Measurements from ENCODE around the gene PALM. TPM values are rescaled to one million over a fixed set of nuclear protein-coding genes. Genes with fewer than 3 reads are reported as not detected.
A peak's percentile ranks its signal among the peaks of the same experiment; 100 is the strongest.

PALM gene
- total and polyA plus RNA-seq, 12 donors: 12.5 to 36.7 (median 18.7) TPM

DNA sequence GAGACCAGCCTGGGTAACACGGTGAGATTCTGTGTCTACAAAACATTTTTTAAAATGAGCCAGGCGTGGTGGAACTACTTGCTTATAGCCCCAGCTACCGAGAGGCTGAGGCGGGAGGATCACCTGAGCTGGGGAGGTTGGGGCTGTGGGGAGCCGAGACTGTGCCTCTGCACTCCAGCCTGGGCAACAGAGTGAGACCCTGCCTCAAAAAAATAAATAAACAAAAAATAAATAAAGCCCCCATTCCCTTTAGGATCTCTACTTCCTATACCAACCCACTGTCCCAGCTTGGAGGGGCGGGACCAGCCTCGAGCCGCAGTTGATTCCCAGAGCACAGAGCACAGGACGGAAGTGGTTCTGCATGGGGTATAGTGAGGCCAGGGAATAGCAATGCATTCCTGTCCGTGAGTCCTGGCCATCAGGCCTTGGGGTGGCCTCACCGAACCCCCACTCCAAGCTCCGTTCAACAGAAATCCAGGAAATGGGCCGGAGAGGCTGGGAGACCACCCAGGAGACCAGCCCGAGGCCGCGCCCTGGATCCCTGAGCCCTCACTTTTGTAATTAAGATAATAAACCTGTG is 83.7 kb downstream of the PALM start:
- Histone ChIP-seq H3K9me3 (no peaks in the 10 kb centered on the region), H3K4me1 (peaks cover 5 to 64% (median 54%) of the 10 kb centered on the region in 9 donors), H3K27ac (peak overlapping the region in 9 of 10 donors; percentile 56 to 88 (median 79)), H3K36me3 (no peaks in the 10 kb centered on the region), H3K27me3 (no peaks in the 10 kb centered on the region), H3K4me3 (no peak overlapping the region)
- no peak for TF ChIP-seq CTCF (IDR thresholded peaks at IDR 0.05)
- no peak for ATAC-seq
- intact Hi-C loops (cut with DNase I): loop anchor here in 1 of 10 donors (10.0 kb wide), 1 partner anchor 62 kb away; the partner anchor contains the start of genes CFD and ELANE
- peak in 1 of 2 donors; percentile 17 for DNase-seq
- 59 to 63% methylated on average over 16 of the region's 16 CpGs for WGBS, 2 donors

- WGBS, 2 donors: 93 to 94% methylated on average over 12 of the region's 12 CpGs
- ATAC-seq (no peak), DNase-seq (no peak)
- Histone ChIP-seq H3K27ac (no peak overlapping the region), H3K4me1 (peaks cover 5 to 56% (median 45%) of the 10 kb centered on the region in 9 donors), H3K27me3 (no peaks in the 10 kb centered on the region), H3K4me3 (no peak overlapping the region), H3K36me3 (peaks cover 0 to 7% (median 0%) of the 10 kb centered on the region in 9 donors), H3K9me3 (no peaks in the 10 kb centered on the region)
- intact Hi-C loops (cut with DNase I): loop anchor here in 1 of 10 donors (10.0 kb wide), 1 partner anchor 61 kb away; the partner anchor contains the start of genes CFD and ELANE
- TF ChIP-seq CTCF (IDR thresholded peaks at IDR 0.05): no peak
Observed at GRCh38 chr19:793806-794205, 85.1 kb downstream of the PALM start.

GRCh38 chr19:795073-795611 is 86.4 kb downstream of the PALM start:
- ATAC-seq (no peak), DNase-seq (no peak)
- no peak for TF ChIP-seq CTCF (IDR thresholded peaks at IDR 0.05)
- H3K27me3 ChIP-seq: no peaks in the 10 kb centered on the region
- peak overlapping the region in 4 of 10 donors; percentile 0 to 34 (median 7) for H3K27ac ChIP-seq
- H3K9me3 ChIP-seq: no peaks in the 10 kb centered on the region
- no peak overlapping the region for H3K4me3 ChIP-seq
- peaks cover 0 to 21% (median 0%) of the 10 kb centered on the region in 9 donors for H3K36me3 ChIP-seq
- WGBS, 2 donors: 87 to 89% methylated on average over 28 of the region's 28 CpGs
- peaks cover 13 to 57% (median 47%) of the 10 kb centered on the region in 9 donors for H3K4me1 ChIP-seq
- intact Hi-C loops (cut with DNase I): loop anchor here in 2 of 10 donors (5.0 to 10.0 kb wide), 2 partner anchors 60 to 288 kb away; partner anchors contain the start of genes CFD (in 1 of the 2), ELANE (in 1 of the 2) and TPGS1 (in 1 of the 2)

GRCh38 chr19:795691-796581 is 87.2 kb downstream of the PALM start:
- Histone ChIP-seq H3K9me3 (no peaks in the 10 kb centered on the region), H3K4me1 (peaks cover 21 to 57% (median 52%) of the 10 kb centered on the region in 9 donors), H3K4me3 (peak overlapping the region; percentile 51 to 94 (median 80)), H3K27ac (peak overlapping the region in 9 of 10 donors; percentile 77 to 96 (median 91)), H3K27me3 (no peaks in the 10 kb centered on the region), H3K36me3 (peaks cover 0 to 29% (median 0%) of the 10 kb centered on the region in 9 donors)
- ATAC-seq (no peak), DNase-seq (no peak)
- WGBS, 2 donors: 81 to 85% methylated on average over 39 of the region's 39 CpGs
- TF ChIP-seq CTCF (IDR thresholded peaks at IDR 0.05): no peak
- intact Hi-C loops (cut with DNase I): loop anchor here in 2 of 10 donors (2.0 to 10.0 kb wide), 3 partner anchors 13 to 289 kb away; partner anchors contain the start of genes CFD (in 1 of the 2), ELANE (in 1 of the 2) and TPGS1 (in 1 of the 2)

Measured in heart right ventricle (tissue), 16 donors.